Lower lobe of right lung (tissue), 2 donors: ENCODE data around the gene CCDC201. TPM values are rescaled to one million over a fixed set of nuclear protein-coding genes. Genes with fewer than 3 reads are reported as not detected.
A peak's percentile ranks its signal among the peaks of the same experiment; 100 is the strongest.
"Not testable (repeated sequence)": the region's sequence is repeated elsewhere in the genome, so short reads cannot be mapped to it uniquely, and the experiment has no call there.

Experiments used
- ATAC-seq, 2 donors: fragments of 200-7000 bp; cut with Tn5 transposase; one replicate each; pipeline ENCODE4 v1.9.1; 2020 to 2022; ENCODE audit warnings: mild to moderate bottlenecking in 2 of 2, moderate library complexity in 2 of 2
- DNase-seq: peaks from one replicate; pipeline ENCODE4 v3.0.0-alpha.2; 2020
- H3K27ac ChIP-seq: fragments of 200-600 bp; one replicate; pipeline ENCODE4 v1.8.0; 2022
- H3K27me3 ChIP-seq: fragments of 200-600 bp; one replicate; pipeline ENCODE4 v1.8.0; 2022; ENCODE audit warnings: low read depth
- H3K36me3 ChIP-seq: fragments of 200-600 bp; one replicate; pipeline ENCODE4 v1.8.0; 2022; ENCODE audit warnings: mild to moderate bottlenecking
- H3K4me1 ChIP-seq: fragments of 200-600 bp; one replicate; pipeline ENCODE4 v1.8.0; 2022
- H3K4me3 ChIP-seq: fragments of 200-600 bp; one replicate; pipeline ENCODE4 v1.8.0; 2022; ENCODE audit warnings: mild to moderate bottlenecking
- H3K9me3 ChIP-seq: fragments of 200-600 bp; one replicate; pipeline ENCODE4 v1.8.0; 2022
- CTCF ChIP-seq: fragments of 200-600 bp; IDR thresholded peaks from one replicate; pipeline ENCODE4 v1.8.0; 2022; ENCODE audit warnings: antibody characterized with exemption, mild to moderate bottlenecking
- intact Hi-C: fragments of 100-400 bp; cut with DNase I; formaldehyde crosslinking; loops from one replicate; pipeline ENCODE4 v1.11.0; 2022
- total RNA-seq: library from RNA; stranded (reverse); fragmentation: NEBNext Ultra II Directional; extraction: Animal tissue kit (Norgen Biotek cat#: 25700); gene quantifications from one replicate; pipeline ENCODE4 v1.2.1, GENCODE V29; 2021
- donor health status: DM: no; HTN: yes; CAD: no; lungs with severe emphysema.

CCDC201 gene
- total RNA-seq, 1 donor from 2014 or later = not detected

GRCh38 chr7:45812946-45813345 lies 59.9 kb downstream of the CCDC201 start:
- H3K27ac ChIP-seq = no peak overlapping the region
- H3K36me3 ChIP-seq = no peaks in the 10 kb centered on the region
- H3K4me3 ChIP-seq = no peak overlapping the region
- no peak for TF ChIP-seq CTCF
- intact Hi-C loops = no loop called here
- no peaks in the 10 kb centered on the region for H3K4me1 ChIP-seq
- H3K9me3 ChIP-seq = no peaks in the 10 kb centered on the region
- DNase-seq (no peak), ATAC-seq (no peak)
- no peaks in the 10 kb centered on the region for H3K27me3 ChIP-seq

- H3K27ac ChIP-seq, H3K4me1 ChIP-seq, H3K36me3 ChIP-seq, H3K9me3 ChIP-seq, H3K27me3 ChIP-seq, DNase-seq, intact Hi-C loops, H3K4me3 ChIP-seq: not testable (repeated sequence)
- ATAC-seq = peak in 1 of 2 donors; percentile 43
Observed at GRCh38 chr7:45811652-45812234, 61.1 kb downstream of the CCDC201 start.

- H3K36me3 ChIP-seq, H3K27ac ChIP-seq, H3K4me3 ChIP-seq, intact Hi-C loops, H3K9me3 ChIP-seq, H3K4me1 ChIP-seq, DNase-seq, H3K27me3 ChIP-seq, ATAC-seq: not testable (repeated sequence)
Observed at GRCh38 chr7:45810451-45811005, 62.4 kb downstream of the CCDC201 start.

Other genes with a start within 250 kb of the CCDC201 start
- gene IGFBP1, start 15.4 kb upstream of the CCDC201 start, total RNA-seq = not detected
- gene IGFBP3, start 48.2 kb upstream of the CCDC201 start, total RNA-seq = 32.2 TPM